AML-193 (cell line): Measurements from ENCODE around the gene RFK.
"Not testable (repeated sequence)": the region's sequence is repeated elsewhere in the genome, so short reads cannot be mapped to it uniquely, and the experiment has no call there.

Source experiments
- DNase-seq, 2 experiments: peaks; one replicate each; lab custom pipeline; 2025; lab: John Stamatoyannopoulos, UW

Gene RFK

DNA sequence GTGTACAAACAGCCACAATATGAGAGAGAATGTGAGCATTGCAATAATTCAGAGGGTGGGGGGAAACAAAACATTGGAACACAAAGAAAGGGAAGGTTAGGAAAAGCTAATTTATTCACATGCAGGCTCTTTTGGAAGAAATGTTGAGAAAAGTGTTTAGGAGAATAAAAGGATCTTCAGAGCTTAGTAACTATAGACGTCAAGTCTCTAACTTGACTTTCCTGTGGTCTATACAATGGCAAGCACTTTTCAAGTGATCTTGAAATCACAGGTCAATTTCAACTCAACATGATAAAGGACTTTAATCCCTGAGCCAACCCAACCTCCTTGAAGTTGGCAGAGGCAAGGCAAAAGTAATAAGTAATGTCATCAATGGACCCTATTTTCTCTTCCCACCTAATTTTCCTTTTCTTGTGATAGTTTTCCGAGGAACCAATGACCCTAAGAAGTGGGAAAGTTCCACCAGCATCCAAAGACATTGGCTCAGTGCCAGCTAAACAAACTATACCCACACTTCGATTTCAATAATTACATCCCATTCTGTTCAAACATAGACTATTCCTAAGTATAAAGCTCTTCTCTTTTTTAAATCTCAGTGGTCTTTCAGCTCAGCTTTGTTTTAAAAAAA, 23.7 kb downstream of the RFK start:
- DNase-seq = no peak

DNA sequence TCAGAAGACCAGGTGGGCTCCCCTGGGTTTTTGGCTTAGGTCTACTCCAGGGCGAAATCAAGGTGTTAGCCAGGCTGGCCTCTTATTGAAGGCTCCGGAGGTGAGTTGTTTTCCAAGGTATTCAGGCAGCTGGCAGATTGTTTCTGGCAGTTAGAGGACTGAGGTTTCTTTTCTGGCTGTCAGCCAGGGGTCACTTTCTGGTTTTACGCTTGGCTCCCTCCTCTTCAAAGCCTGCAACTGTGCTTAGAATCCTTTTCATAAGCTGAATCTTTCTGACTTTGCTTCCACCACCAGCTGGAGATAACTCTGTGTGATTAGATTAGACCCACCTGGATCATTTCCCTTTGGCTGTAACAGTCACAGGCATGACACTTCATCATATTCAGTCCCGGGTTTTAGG, 24.6 kb downstream of the RFK start:
- no peak for DNase-seq

DNA sequence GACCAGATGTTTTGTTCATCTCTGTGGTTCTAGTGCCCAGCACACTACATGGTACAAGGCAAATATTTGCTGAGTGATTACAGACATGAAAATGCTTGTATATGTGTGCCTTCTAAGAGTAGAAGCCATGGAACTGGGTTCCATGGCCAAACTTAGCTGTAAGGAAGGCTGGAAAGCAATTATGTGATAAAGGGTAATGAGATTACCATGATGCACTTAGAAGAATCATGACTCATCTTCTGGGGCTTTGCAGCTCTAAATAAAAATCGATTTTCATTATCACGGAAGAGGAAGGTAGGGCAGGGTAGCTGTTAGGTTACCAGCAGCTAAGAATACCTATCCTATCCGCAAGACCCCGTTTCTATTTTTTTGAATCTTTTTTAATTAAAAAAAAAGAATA, 28.0 kb downstream of the RFK start:
- DNase-seq = no peak

DNA sequence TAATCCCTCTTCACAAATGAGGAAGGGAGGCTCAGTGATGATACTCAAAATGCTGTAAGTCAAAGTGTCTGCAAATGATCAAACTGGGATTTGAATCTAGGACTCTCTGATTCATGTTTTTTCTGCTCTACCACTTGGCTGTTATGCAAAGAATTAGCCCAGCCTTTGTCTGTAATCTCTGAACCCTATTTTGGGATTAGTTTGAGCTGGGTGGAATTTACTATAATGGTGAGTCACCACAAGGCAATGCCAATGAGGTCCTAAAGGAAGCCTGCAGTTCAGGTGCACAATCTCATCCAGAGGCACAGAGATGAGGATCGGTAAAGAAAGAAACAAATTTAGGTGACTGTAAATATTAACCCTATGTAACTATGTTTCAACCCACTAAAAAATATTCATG, 29.2 kb downstream of the RFK start:
- no peak for DNase-seq

DNA sequence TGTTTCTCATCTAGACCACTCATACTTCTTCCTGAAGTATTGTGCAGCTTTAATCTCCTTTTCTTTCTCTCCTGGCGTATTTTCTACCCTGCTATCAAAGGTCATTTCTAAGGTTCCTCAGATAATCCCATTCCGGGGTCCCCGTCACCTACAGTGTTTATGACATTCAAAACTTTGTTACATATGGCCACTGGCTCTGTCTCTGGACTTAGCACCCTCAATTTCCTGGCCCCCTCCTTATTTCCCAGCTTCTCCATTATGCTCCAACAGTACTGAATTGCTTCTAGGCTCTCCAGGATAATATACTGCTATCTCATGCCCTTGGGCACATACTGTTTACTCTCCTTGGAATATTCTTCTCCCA, 31.2 kb downstream of the RFK start:
- DNase-seq = no peak

DNA sequence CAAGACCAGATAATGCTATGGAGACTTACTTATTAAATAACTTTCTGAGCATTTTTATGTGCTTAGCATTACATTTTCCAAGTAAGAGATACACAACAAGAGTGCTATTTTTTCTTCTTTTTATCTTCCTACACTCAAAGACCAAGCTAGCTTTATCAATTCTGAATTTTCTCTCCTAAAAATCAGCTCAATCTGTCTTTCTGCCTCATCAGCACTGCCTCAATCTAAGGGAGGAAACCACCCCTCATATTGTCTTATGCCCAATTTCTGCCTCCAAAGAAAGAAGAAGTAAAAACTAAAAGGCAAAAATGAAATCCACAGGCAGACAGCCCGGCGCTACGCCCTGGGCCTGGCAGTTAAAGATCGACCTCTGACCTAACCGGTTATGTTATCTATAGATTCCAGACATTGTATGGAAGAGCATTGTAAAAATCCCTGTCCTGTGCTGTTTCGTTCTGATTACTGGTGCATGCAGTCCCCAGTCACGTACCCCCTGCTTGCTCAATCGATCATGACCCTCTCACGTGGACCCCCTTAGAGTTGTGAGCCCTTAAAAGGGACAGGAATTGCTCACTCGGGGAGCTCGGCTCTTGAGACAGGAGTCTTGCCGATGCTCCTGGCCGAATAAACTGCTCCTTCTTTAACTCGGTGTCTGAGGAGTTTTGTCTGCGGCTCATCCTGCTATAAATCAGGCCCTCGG, 31.7 kb downstream of the RFK start:
- DNase-seq = not testable (repeated sequence)

DNA sequence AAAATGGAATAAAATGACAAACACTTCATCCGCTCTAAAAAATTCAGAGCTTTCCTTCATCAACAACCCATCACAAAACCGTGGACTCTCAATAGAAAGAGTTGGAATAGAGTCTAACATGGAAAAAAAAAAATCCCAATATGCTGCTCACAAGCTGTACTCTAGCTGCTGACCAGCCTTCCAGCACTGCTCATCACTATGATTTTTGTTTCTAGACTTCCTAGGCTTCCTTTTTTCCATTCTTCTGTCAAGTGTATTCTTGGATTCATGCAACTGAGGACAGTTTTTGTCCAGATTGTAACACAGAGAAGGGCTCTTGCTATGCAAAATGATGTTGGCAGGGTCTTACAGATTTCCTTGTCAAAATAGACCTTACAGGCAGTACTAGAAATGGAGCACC, 34.5 kb downstream of the RFK start:
- no peak for DNase-seq

DNA sequence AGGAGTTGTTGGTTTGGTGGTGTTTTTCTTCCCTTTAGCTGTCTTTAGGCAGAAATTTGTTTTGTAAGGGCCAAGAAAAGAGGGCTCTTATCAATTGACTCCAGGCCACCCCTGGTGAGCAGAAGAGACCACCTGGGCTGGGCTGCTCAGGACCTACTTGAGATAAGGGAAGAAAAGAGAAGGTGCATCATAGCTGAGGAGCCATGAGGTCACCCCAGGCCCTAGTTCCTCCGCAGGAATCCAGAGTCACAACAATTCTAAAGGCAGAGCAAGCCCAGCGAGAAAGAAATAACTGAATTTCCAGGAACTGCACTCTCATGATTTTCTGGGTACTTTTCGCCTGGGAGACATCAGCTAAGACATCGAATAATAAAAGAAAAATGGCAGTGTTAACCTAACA, 34.9 kb downstream of the RFK start:
- DNase-seq = no peak

DNA sequence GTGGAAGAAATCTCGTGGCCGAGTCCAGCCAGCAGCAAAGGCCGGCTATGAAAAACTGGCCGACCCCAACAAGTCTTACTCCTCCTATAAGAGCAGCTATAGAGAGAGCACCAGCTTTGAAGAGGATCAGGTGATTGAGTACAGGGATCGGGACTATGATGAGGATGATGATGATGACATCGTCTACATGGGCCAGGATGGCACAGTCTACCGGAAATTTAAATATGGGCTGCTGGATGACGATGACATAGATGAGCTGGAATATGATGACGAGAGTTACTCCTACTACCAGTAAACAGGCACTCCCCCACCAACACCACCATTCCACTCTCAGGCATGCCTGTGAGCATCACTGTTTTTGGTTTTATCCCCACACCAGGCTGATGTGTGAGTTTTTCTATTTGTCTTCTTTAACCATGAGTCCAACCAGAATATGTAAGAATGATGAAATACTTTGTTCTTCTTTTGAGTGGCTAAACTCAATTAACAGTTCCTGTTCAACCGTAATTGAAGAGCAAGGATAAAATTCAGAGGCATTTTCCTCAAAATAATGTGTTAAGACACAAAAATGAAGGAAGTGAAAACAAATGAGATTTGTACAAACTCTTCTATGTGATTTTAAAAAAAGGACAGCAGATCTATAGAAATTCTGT, 35.5 kb downstream of the RFK start:
- peak in 1 of 2 experiments; percentile 4 for DNase-seq

DNA sequence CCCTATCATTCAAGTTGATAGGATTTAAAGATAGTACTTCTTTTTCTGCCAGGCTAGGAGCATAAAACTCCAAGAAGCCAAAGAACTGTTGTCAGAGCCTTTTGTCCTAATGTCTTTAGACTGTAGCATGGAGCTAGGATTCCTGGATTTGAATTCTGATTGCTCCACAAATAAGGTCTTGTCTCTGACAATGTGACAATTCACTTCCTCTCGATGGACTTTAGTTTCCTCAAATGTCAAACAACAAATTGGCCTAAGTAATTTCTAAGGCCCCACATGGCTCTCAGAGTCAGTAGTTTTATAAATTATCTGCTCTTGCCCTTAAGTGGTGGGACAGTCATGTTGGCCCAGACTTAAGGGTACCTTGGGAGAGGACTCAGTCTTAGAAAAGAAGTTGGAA, 36.7 kb downstream of the RFK start:
- DNase-seq = no peak

DNA sequence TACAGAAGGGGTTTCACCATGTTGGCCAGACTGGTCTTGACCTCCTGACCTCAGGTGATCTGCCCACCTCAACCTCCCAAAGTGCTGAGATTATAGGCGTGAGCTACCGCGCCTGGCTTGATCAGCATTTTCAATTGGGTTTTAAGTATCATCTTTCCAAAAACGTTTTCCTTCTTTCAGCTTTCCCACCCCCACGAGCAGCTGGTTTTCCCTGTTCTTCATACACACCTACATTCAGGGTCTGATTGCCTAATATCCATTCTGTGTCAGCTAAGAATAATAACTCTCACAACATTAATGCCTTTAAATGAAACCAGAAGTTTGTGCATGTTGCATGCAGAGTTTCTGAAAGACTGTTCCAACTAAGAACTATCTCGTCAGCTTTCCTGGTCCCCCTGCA, 38.3 kb downstream of the RFK start:
- no peak for DNase-seq

DNA sequence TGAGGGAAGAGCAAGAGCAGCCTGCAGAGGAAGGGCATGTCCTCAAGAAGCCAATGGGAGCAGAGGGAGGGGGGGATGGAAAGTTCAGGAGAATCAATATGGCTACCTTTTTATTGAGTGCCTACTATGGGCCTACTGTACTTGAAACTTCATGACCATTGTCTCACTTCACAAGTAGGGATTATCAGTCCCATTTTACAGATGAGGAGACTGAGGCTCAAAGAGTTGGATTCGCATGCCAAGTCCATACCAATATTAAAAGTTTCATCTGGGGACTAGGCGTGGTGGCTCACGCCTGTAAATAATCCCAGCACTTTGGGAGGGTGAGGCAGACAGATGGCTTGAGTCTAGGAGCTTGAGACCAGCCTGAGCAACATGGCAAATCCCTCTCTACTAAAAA, 40.0 kb downstream of the RFK start:
- no peak for DNase-seq

DNA sequence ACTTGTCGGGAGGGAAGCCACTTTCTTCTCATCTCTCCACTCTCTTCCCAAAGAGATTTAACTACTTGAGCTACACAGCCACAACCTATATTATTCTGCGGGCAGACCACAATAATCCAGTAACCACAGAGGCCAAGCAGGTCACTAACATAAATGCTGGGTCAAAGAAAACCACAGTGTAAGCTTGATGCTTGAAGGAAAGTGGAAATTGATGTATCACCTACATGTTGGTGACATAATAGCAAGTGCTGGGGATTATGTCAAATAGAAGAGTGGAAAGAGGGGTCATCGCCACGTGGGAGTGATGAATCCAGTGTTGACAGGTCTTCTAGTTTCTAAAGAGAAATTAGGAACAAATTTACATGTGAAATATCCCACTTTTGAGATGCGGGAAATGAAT, 40.9 kb downstream of the RFK start:
- no peak for DNase-seq

DNA sequence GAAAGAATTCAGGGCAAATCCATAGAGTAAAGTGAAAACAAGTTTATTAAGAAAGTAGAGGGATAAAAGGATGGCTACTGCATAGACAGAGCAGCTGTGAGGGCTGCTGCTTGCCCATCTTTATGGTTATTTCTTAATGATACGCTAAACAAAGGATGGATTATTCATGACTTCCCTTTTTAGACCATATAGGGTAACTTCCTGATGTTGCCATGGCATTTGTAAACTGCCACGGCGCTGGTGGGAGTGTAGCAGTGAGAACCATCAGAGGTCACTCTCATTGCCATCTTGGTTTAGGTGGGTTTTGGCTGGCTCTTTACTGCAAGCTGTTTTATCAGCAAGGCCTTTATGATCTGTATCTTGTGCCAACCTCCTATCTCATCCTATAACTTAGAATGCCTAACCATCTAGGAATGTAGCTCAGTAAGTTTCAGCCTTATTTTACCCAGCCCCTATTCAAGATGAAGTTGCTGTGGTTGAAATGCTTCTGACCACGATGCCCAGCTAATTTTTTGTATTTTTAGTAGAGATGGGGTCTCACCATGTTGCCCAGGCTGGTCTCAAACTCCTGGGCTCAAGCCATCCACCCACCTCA, 42.1 kb downstream of the RFK start:
- no peak for DNase-seq

DNA sequence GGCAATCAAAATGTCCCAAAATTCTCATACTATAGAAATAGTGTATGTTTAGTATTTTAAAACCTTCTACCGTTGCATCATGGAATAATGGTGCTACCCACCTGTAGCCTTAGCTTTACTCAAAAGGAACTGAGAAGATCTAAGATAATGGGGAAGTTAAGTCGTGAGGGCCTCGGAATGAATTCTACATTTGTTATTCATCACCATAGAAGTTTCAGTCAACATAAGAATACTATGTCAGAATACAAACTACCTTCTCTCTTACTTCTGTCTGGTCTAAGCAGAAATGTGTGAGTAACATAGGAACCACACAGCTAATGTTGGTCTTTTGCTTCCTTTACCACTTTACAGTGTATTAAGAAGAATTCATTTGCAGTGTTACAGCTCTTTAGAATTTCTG, 43.2 kb downstream of the RFK start:
- no peak for DNase-seq

DNA sequence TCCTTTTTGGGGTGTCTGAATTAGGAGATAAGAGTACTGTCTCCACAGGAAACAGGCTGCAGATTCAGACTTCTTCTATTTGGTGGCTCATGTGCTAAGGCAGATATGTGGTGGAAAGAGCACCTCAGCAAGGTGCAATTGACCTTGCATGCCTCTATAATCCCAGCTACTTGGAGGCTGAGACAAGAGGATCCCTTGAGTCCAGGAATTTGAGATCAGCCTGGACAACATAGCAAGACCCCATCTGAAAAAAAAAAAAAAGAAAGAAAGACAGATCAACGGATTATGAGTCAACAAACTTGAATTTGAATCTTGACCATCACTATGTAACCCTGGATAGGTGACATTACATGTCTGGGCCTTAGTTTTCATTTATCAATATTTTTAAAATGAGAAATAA, 44.4 kb downstream of the RFK start:
- DNase-seq = no peak

DNA sequence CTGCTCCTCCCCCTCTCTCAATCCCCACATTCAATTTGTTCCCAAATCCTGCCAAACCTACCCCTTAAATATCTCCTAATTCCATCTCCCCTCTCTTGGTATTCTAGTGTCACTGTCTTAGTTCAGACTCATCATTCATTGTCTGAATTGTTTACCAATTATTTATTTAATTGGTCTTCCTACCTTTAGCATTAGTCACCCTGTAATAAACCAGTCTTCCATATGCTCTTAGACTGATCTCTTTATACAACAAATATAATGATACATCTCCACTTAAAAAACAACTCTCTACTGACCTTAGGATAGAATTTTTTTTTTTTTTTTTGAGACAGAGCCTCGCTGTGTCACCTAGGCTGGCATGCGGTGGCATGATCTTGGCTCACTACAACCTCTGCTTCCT, 51.4 kb downstream of the RFK start:
- no peak for DNase-seq

DNA sequence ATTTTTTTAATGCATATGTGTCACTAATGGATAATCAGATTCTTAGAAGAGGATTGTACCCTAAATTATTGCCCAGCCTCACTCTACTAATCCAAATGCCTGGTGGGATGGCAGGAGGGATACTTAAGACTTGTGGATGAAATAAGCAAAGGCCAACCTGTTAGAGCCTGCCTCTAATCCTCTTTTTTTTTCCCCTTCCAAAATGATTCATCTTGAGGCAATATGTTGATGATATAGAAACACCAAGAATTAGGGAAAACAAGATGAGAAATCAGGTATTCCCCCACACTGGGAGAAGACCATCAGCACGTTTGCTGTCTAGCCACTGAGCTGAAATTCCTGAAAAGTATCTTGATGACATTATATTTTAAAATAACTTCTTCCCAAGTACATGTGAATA, 52.0 kb downstream of the RFK start:
- no peak for DNase-seq

DNA sequence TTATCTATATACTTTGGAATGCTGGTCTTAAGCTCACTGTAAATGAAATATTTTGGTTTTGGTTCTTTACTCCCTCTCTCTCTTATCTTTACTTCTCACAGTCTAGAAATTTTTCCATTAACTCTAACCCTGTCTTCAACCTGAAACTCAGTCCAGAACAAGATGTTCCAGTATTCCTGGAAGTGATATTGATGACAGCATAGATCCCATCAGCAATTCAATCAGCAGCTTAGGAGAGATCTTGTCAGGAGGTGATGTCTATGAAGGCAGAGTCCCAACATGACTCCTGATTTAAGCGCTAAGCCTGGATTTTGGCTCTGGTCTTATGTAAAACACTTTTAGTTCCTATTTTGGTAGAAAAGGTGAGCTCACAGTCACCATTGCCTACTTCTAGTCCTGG, 52.6 kb downstream of the RFK start:
- DNase-seq = no peak

DNA sequence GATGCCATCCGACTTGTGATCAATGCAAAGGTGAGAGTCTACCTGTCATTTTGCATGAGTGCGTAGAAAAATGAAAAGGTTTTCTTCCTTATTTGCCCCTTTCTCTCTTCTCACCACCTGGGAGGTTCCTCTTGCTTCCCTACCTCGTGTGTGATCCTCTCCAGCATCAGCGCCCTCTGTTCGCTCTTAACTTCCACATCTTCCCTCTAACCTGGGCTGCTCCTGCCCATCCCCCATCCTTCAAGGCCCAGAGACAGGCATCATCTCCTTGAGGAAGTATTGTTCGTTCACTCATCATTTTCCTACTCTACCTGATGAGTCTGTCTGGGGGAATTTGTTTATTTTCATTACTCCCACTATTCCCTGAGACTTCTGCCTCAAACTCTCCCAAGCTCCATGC, 55.8 kb downstream of the RFK start:
- no peak for DNase-seq

DNA sequence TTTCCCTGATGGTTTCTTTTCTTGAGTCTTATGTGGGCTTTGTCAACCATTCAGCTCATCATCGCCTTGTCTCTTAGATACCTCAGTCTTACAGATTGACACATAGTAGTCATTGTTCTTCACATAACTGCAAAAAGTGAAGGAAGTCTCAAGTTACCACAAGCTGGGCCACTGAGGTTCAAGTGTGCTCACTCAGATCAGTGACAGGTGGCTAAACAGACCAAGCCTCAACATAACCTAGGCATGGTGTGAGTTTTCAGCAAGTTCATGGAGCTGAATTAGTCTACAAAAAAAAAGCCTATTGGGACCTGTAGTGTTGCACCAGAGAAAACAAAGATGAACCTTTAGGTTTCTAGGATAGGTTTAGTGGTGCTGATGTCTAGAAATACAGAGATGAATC, 58.2 kb downstream of the RFK start:
- DNase-seq = no peak
